HG03280 (cell line): ENCODE data around the gene GPR161.
"Not testable (repeated sequence)": the region's sequence is repeated elsewhere in the genome, so short reads cannot be mapped to it uniquely, and the experiment has no call there.

Experiments
- ATAC-seq: cut with Tn5 transposase; IDR thresholded peaks from one replicate; pipeline ENCODE4 v1.9.1; 2021; ENCODE audit warnings: mild to moderate bottlenecking, moderate library complexity; ENCODE audit not compliant: unreplicated experiment

Gene GPR161, protein sequence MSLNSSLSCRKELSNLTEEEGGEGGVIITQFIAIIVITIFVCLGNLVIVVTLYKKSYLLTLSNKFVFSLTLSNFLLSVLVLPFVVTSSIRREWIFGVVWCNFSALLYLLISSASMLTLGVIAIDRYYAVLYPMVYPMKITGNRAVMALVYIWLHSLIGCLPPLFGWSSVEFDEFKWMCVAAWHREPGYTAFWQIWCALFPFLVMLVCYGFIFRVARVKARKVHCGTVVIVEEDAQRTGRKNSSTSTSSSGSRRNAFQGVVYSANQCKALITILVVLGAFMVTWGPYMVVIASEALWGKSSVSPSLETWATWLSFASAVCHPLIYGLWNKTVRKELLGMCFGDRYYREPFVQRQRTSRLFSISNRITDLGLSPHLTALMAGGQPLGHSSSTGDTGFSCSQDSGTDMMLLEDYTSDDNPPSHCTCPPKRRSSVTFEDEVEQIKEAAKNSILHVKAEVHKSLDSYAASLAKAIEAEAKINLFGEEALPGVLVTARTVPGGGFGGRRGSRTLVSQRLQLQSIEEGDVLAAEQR

DNA sequence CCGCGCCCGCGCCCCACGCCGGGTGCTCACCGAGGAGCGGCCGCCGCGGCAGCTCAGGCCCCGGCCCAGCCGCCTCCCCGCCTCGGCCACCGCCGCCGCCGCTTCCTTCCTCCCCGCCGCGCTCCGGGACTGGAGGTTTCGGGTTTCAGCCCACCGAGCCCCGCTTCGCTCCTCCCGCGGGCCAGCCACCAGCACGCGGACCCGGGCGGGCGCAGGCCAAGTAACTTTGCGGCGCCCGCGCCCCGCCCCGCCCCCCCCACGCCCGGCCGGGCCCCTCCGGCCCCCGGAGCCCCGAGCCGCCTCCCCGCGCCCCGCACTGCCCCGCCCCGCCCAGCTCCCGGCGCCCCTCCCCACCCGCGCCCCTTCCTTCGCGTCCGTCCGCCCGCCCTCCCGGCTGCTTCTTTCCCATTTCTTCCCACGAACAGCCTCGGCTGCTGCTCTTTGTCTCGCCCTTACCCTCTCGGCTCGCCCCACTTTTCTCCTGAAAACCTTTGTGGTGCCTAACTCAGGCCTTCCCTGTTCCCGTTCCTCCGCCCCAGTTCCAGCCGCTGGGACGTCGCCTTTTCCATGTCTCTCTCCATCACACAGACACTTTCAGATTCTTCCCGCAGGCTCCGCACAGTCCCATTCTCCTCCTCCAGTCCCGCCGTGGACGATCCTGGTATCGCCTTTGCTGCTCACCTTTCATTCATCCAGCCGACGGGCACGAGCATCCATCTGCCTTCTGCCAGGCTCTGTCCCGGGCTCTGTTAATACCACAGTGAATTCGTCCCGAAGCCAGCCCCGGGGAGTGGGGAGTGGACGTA, at the start of gene GPR161:
TSS of gene GPR161 (minus strand) at position 222 of the 806 bp plus-strand sequence. CDS start 32,080 bp downstream, outside the sequence.
- ATAC-seq = no peak

- not testable (repeated sequence) for ATAC-seq
Observed at GRCh38 chr1:168181063-168181720, 44.5 kb upstream of the GPR161 start.

GRCh38 chr1:168180148-168180524, 43.4 kb upstream of the GPR161 start:
- ATAC-seq = no peak

- no peak for ATAC-seq
Observed at GRCh38 chr1:168179438-168180147, 42.9 kb upstream of the GPR161 start.

DNA sequence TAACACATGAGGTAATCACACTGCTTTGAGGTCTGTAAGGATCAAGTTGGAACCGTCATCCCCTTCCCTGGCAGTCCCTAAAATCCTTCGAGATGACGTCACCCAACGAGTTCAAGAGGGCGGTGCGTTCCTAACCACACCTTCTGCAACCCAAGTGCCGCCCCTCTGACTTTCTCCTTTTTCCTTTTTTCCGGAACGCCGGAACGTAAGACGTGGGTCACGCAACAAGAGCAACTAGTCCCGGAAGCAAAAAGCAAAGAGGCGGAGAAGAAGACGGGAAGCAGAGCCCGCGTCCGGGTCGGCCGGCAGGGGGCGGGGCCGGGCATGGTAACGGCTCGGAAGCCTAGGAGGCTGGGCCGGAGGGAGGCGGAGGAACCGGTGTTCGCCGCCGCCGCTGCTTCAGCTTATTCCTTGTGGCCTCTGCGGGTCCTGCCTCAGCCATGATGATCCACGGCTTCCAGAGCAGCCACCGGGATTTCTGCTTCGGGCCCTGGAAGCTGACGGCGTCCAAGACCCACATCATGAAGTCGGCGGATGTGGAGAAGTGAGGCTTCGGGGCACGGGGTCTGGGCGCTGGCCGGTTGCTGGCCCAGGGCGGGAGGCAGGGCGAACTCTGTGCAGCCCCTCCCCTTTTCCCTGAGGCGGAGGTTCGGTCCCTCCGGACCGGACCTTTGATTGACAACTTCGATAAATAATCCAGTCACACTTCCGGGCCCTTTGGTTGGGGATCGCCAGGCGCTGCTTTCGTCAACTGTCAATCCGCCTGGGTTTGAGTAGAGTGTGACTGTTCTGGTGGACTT, 42.1 kb upstream of the GPR161 start, which contains the start of gene TIPRL:
TSS of gene TIPRL (plus strand) at position 325 of the 800 bp plus-strand sequence. CDS start at position 441, 116 bp downstream.
- peak; percentile 94 for ATAC-seq

DNA sequence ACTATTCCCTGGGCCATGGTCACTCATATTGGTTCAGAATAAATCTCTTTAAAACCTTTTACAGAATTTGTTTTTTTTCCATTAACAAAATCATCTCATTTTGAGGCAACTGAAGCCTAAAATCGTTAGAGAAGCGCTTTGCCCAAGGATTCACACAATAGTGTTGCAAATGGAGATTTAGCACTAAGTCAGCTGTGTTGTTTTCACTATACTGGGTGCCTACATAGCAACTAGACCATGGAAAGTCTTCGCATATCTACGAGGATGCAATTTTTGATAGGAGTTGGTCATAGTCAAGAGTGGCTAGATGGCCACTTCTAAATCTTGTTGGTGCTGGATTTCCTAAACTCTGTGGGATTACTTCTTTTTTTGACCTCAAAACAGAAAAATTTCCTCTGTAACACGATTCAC, 41.5 kb upstream of the GPR161 start:
- no peak for ATAC-seq

- no peak for ATAC-seq
Observed at GRCh38 chr1:168172250-168172915, 35.7 kb upstream of the GPR161 start.

- no peak for ATAC-seq
Observed at GRCh38 chr1:168170564-168171508, 34.1 kb upstream of the GPR161 start.

DNA sequence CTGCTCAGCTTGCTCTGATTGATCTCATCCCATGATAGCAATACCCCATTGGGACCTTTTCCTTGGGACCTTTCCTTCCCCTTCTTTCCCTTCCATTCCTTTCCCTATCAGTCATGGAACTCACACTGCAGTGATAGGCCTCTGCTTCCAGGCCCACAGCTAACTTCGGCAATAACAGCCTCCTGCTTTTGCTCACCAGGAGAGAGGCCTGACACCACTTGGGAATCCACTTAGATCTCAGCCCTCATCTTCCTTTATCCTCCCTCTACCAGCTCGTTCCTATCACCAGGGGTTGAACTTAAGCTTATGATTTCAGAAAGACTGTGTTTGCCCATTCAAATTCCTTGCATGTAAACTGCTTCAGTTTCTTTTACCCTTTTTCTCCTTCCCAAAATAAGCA, 31.1 kb upstream of the GPR161 start:
- ATAC-seq = no peak

DNA sequence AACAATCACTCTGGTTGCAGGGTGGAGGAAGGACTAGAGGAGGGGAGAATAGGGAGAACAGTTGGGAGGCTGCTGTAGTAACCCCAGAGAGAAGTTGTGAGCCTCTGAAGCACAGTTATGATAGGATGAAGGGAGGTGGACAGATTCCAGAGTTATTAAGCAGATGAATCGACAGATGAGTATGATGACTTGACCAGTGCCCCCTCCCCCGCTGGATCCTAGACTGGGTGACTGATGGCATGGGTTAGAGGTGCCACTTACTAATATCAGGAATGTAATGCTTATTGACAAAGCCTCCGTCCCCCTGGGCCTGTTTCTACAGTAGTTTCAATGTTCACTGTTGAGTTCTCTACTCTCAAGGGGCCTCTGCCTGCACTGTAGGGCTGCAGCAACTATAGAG, 28.0 kb upstream of the GPR161 start:
- no peak for ATAC-seq

DNA sequence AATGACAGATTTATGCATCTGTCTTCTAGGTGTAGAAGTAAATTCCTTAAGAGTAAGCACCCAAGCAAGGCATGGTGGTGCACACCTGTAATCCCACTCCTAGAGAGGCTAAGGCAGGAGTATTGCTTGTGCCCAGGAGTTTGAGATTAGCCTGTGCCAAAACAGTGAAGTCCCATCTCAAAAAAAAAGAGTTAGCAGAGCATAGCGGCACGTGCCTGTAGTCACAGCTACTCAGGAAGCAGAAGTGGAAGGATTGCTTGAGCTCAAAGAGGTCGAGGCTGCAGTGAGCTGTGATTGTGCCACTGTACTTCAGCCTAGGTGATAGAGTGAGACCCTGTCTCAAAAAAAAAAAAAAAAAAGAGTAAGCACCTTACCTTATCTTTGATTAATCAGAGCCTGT, 26.9 kb upstream of the GPR161 start:
- no peak for ATAC-seq

GRCh38 chr1:168161459-168161858, 24.7 kb upstream of the GPR161 start:
- ATAC-seq = no peak

DNA sequence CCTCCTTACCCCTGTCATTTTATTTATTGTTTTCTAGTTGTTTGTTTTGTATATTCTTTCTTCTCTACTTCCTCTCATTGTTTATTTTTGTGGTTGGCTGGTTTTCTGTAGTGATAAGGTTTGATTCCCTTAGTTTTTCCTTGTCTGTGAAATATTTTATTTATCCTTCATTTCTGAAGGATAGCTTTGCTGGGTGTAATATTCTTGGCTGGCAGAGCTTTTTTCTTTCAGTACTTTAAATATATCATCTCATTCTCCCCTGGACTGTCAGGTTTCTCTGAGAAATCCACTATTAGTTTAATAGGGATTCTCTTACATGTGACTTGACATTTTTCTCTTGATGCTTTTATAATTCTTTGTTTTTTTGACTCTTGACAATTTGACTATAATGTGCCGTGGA, 23.2 kb upstream of the GPR161 start:
- no peak for ATAC-seq

DNA sequence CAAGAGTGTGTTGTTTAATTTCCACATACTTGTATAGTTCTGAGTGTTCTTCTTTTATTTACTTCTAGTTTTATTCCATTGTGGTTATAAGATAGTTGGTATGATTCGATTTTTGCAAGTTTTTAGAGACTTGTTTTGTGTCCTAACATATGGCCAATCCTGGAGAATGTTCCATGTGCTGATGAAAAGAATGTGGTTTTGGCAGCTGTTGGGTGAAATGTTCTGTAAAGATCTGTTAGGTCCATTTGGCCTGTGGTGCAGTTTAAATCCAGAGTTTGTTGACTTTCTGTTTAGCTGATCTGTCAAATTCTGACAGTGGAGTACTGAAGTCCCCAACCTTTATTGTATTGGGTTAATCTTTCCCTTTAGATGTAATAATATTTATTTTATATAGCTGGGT, 22.5 kb upstream of the GPR161 start:
- no peak for ATAC-seq

DNA sequence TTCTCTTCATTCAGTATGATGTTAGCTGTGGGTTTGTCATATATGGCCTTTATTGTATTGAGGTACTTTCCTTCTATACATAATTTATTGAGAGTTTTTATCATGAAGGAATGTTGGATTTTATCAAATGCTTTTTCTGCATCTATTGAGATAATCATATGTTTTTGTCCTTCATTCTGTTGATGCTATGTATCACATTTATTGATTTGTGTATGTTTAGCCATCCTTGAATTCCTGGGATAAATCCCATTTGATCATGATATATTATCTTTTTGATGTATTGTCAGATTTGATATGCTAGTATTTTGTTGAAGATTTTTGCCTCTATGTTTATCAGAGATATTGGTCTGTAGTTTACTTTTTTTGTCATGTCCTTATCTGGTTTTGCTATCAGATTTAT, 20.9 kb upstream of the GPR161 start:
- ATAC-seq = no peak

- ATAC-seq = no peak
Observed at GRCh38 chr1:168155910-168156309, 19.2 kb upstream of the GPR161 start.

GRCh38 chr1:168154707-168155106, 18.0 kb upstream of the GPR161 start:
- ATAC-seq = not testable (repeated sequence)

GRCh38 chr1:168151935-168152334, 15.2 kb upstream of the GPR161 start:
- no peak for ATAC-seq
